GM21390 (cell line): ENCODE results near the gene TM2D3.

ENCODE experiments used
- ATAC-seq: cut with Tn5 transposase; IDR thresholded peaks from one replicate; pipeline ENCODE4 v1.9.1; 2021; ENCODE audit not compliant: unreplicated experiment

TM2D3 gene

GRCh38 chr15:101652098-101652785 is at the start of gene TM2D3:
Gene TM2D3, minus strand, starts transcription at chr15:101652381. Its CDS starts 20 bp downstream, at chr15:101652361.
- ATAC-seq: peak; percentile 89

DNA sequence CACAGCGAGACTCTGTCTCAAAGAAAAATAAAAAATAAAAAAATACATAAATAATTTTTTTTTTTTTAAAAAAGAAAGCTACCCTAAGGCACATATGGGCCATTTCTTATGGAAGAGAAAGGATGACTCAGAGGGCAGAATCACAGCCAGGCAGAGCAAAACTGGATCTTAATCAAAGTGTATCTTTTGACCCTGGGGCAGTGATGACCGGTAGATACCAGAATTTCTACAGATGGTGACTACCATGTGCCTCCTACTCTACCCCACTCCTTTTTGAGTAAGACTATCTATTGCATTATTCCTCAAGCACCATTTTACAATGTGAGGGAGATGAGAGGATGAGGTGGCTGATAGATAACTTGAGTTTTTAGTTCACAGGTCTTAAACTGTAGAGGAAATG is 46.1 kb upstream of the TM2D3 start:
- no peak for ATAC-seq

DNA sequence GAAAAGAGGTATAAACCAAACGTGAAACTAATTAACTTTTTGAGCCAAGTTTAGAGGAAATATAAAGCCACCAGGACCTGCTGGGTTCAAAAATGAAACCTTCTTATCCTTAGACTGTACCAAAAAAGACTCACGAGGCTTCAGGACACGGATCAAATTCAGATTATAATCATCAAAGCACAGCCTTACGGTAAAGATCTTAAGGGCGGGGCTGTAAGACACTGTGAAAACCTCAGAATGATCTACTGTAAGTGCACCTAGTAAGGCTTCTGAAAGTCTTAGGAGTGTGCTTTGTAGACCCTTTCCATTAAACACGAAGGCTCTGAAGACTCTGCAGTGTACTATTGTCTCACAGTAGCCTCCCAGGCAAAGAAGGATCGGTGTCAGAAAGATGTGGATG is 45.3 kb upstream of the TM2D3 start:
- no peak for ATAC-seq

GRCh38 chr15:101696829-101697228 is 44.6 kb upstream of the TM2D3 start:
- ATAC-seq: no peak

DNA sequence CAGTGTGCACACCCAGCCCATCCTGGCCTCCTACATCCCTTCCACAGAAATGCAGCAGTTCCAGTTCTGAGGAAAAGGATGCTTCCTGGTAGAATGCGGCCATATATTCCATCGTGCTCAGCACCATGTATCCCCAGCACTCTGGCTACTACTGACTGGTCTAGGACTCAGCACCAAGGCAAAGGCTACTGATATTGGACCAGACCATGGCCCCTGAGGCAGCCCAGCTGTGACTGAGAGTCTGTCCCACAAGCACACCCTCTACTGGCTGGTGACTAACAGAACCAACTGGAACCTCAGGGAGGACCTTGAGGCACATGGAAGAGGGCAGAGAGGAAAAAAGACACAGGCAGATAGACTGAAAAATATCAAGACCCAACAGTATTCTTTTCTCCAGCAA is 42.1 kb upstream of the TM2D3 start:
- ATAC-seq: no peak

- no peak for ATAC-seq
Measured at GRCh38 chr15:101692801-101693598, 40.8 kb upstream of the TM2D3 start.

DNA sequence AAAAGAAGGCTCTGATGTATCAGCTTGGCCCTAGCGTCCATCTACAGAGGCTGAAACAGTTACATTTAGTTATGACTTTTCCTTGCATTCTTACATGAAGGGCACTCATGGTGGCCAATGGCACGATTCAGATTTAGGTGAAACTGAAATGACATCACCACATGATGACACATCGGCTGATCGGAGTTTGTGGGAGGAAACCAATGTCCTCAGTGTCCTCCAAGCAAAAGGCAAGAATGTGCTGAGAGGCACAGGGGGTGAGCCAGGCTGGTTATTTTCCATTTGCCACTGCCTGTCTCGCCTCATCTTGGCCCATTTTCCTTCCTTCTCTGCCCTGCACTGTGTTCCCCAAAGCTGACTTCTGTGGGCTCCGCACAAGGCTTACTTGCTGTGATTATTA is 37.7 kb upstream of the TM2D3 start:
- ATAC-seq: no peak

DNA sequence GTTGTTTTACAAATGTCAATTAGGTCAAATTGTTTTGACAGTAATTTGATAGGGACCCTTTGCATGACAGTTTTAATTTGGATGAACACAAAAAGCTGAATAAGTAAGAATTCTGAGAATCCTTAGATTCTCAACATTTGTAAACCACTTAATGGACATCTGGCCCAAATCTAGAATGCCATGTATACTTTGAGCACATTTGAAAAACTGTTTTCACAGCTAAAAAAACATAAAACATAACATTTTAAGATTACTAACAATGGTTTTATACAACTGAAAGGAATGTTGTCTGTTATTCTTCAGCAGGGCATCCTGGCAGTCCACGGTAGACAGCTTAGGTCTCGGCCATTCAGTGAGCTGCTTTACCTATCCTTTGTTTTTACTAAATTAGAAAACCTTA is 34.5 kb upstream of the TM2D3 start:
- ATAC-seq: no peak

DNA sequence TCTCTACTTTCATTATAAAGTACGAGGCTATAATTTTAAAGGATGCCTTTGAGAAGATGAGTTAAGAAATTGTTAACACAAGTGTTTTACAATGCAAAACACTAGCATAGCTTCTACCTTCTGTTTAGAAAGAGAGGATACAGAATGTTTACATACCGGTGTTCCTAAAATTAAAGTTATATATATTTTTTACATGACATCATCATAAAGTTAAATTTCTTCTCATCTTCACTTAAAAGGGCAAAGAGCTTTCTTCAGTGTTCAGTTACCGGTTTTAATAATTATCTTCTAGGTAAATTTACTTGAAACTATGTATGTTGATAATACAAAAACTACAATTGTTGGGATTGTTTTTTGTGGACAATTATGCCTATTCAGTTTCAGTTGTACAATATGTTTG is 32.7 kb upstream of the TM2D3 start:
- no peak for ATAC-seq

GRCh38 chr15:101684384-101684783 is 32.2 kb upstream of the TM2D3 start:
- no peak for ATAC-seq

- ATAC-seq: no peak
Measured at GRCh38 chr15:101679806-101680205, 27.6 kb upstream of the TM2D3 start.

- ATAC-seq: no peak
Measured at GRCh38 chr15:101676921-101677329, 24.7 kb upstream of the TM2D3 start.

DNA sequence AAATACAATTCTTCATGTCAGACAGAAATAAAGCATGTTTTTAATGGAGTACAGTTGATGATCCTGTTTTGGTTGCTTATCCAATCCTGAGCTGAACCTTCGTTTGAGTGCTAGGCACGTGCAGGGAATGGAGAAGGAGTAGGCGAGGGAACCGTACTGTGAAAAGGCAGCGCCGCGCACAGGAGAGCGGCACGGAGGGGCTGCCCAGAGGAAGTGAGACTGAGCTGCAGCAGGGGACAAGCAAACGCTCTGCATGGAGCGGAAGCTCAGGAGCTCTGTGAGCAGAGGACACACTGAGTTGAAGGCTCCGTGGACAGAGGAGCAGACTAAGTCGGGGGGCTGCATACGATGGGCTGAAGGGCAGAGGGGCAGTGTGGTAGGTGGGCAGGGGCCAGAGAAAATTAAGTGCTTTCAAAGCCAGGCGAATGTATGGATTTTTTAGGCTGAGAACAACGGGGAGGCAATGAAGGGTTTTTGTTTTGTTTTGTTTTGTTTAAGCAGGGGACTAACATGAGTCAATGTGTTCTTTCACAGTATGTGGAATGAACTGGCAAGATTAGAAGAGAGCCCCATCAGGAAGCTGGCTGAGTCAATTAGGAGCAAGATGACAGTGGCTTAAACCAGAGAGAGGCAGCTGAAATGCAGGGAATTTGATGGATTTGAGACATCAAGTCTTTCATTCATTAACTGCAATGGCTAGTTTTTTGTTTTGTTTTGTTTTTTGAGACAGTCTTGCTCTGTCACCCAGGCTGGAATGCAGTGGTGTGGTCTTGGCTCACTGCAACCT is 23.8 kb upstream of the TM2D3 start:
- no peak for ATAC-seq

- no peak for ATAC-seq
Measured at GRCh38 chr15:101675015-101675414, 22.8 kb upstream of the TM2D3 start.

DNA sequence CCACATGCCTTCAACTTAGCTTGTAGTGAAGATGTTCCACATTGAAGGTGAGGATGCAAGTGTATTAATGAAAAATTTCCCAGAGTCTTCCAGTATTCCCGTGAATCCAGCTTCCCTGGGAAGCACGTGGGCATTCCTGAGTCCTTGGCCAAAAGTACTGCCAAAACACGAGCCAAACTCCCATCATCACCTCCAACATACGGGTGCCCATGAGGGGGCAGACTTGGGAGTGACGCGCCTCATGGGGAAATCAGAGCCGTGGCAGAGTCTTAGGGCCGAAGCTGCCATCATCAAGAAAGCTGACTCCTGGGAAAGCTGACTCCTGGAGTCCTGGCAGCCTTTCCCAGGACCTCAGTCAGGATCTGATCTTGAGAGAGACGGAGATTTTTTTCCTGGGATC is 20.1 kb upstream of the TM2D3 start:
- ATAC-seq: no peak

DNA sequence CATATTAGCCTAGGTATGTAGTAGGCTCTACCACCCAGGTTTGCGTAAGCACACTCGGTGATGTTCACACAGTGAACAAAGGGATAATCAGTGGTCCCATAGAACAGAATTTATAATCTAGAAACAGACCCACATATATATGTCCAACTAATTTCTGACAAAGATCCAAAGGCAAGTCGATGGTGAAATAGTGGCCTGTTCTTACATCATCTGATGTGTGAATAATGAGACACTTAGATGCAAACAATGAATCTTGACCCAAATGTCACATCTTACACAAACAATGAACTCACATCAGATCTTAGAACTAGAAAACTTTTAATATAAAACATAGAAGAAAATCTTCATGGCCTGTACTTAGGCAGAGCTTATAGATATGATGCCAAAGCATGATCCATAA is 17.6 kb upstream of the TM2D3 start:
- ATAC-seq: no peak

DNA sequence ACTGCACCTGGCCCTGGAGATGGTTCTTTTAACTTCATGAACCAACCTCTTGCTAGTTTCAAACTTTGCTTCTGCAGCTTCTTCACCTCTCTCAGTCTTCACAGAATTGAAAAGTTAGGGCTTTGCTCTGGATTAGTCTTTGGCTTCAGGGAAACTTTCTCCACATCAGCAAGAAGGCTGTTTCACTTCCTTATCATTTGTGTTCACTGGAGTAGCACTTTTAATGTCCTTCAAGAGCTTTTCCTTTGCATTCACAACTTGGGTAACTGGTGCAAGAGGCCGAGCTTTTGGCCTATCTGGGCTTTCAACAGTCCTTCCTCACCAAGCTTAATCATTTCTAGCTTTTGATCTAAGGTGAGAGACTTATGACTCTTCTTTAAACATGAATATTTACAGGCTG is 15.7 kb upstream of the TM2D3 start:
- ATAC-seq: no peak

GRCh38 chr15:101664303-101664913 is 12.2 kb upstream of the TM2D3 start:
- no peak for ATAC-seq

GRCh38 chr15:101662203-101662602 is 10.0 kb upstream of the TM2D3 start:
- ATAC-seq: no peak

GRCh38 chr15:101660005-101660404 is 7.8 kb upstream of the TM2D3 start:
- no peak for ATAC-seq
